Type B pancreatic cell (in vitro differentiated cells): Measurements from ENCODE around the gene TENM3. TPM values are rescaled to one million over a fixed set of nuclear protein-coding genes. Genes with fewer than 3 reads are reported as not detected.

Experiments used
- DNase-seq: peaks from one replicate; pipeline ENCODE4 v3.0.0; 2021; ENCODE audit warnings: mixed read lengths; ENCODE audit not compliant: unreplicated experiment; ENCODE audit errors: extremely low spot score
- H3K27ac Mint-ChIP-seq: 2 replicates; pipeline ENCODE4 v1.8.0; 2021; ENCODE audit warnings: mild to moderate bottlenecking, mixed read lengths
- H3K27me3 Mint-ChIP-seq: 2 replicates; pipeline ENCODE4 v1.8.0; 2021; ENCODE audit warnings: mixed read lengths
- H3K36me3 Mint-ChIP-seq: 2 replicates; pipeline ENCODE4 v1.8.0; 2021; ENCODE audit warnings: mixed read lengths
- H3K4me1 Mint-ChIP-seq: one replicate; pipeline ENCODE4 v1.8.0; 2021; ENCODE audit warnings: mixed read lengths; ENCODE audit not compliant: unreplicated experiment
- H3K4me3 Mint-ChIP-seq: 2 replicates; pipeline ENCODE4 v1.8.0; 2021; ENCODE audit warnings: mild to moderate bottlenecking, mixed read lengths
- H3K9me3 Mint-ChIP-seq: 2 replicates; pipeline ENCODE4 v1.8.0; 2021; ENCODE audit warnings: mixed read lengths
- CTCF ChIP-seq: fragments of 200-600 bp; sonication (generic); conservative IDR thresholded peaks from 2 replicates; pipeline ENCODE4 v1.5.0; 2021; ENCODE audit warnings: antibody characterized with exemption, mild to moderate bottlenecking
- total RNA-seq: library from RNA; stranded (reverse); gene quantifications from 2 replicates; pipeline ENCODE4 v1.2.1, GENCODE V29; 2021; ENCODE audit warnings: low replicate concordance

The TENM3 gene
- total RNA-seq, 1 donor from 2014 or later, result 73.5 TPM

GRCh38 chr4:182705389-182705788, 462.2 kb downstream of the TENM3 start:
- no peaks in the 10 kb centered on the region for H3K4me1 Mint-ChIP-seq
- no peak overlapping the region for H3K27ac Mint-ChIP-seq
- H3K27me3 Mint-ChIP-seq, result no peaks in the 10 kb centered on the region
- no peak for TF ChIP-seq CTCF
- H3K9me3 Mint-ChIP-seq, result no peaks in the 10 kb centered on the region
- H3K4me3 Mint-ChIP-seq, result no peak overlapping the region
- peaks cover 16% of the 10 kb centered on the region for H3K36me3 Mint-ChIP-seq
- no peak for DNase-seq

- Mint-ChIP-seq H3K27me3 (no peaks in the 10 kb centered on the region), H3K36me3 (peaks cover 11% of the 10 kb centered on the region), H3K9me3 (no peaks in the 10 kb centered on the region), H3K4me1 (peaks cover 14% of the 10 kb centered on the region), H3K4me3 (no peak overlapping the region), H3K27ac (peak overlapping the region; percentile 75)
- no peak for DNase-seq
- TF ChIP-seq CTCF, result no peak
Observed at GRCh38 chr4:182711211-182711610, 468.0 kb downstream of the TENM3 start.

GRCh38 chr4:182715548-182715947, 472.3 kb downstream of the TENM3 start:
- H3K4me3 Mint-ChIP-seq, result no peak overlapping the region
- peaks cover 14% of the 10 kb centered on the region for H3K4me1 Mint-ChIP-seq
- peaks cover 14% of the 10 kb centered on the region for H3K36me3 Mint-ChIP-seq
- DNase-seq, result no peak
- no peak for TF ChIP-seq CTCF
- H3K9me3 Mint-ChIP-seq, result no peaks in the 10 kb centered on the region
- no peak overlapping the region for H3K27ac Mint-ChIP-seq
- no peaks in the 10 kb centered on the region for H3K27me3 Mint-ChIP-seq

GRCh38 chr4:182716192-182716591, 473.0 kb downstream of the TENM3 start:
- H3K36me3 Mint-ChIP-seq, result peaks cover 14% of the 10 kb centered on the region
- no peak for DNase-seq
- no peak overlapping the region for H3K4me3 Mint-ChIP-seq
- peaks cover 11% of the 10 kb centered on the region for H3K4me1 Mint-ChIP-seq
- H3K27me3 Mint-ChIP-seq, result no peaks in the 10 kb centered on the region
- no peak for TF ChIP-seq CTCF
- no peaks in the 10 kb centered on the region for H3K9me3 Mint-ChIP-seq
- no peak overlapping the region for H3K27ac Mint-ChIP-seq

- Mint-ChIP-seq H3K27me3 (no peaks in the 10 kb centered on the region), H3K4me1 (peaks cover 10% of the 10 kb centered on the region), H3K9me3 (no peaks in the 10 kb centered on the region), H3K36me3 (peaks cover 14% of the 10 kb centered on the region), H3K27ac (no peak overlapping the region), H3K4me3 (no peak overlapping the region)
- no peak for TF ChIP-seq CTCF
- DNase-seq, result no peak
Observed at GRCh38 chr4:182717788-182718583, 474.8 kb downstream of the TENM3 start.
